HG02642 (cell line): Measurements from ENCODE around the gene TERT.

Source experiments
- ATAC-seq: cut with Tn5 transposase; IDR thresholded peaks from one replicate; pipeline ENCODE4 v1.9.1; 2021; ENCODE audit warnings: mild to moderate bottlenecking; ENCODE audit not compliant: unreplicated experiment, poor library complexity

TERT gene

GRCh38 chr5:1224631-1225030, 70.2 kb downstream of the TERT start:
- ATAC-seq = no peak

DNA sequence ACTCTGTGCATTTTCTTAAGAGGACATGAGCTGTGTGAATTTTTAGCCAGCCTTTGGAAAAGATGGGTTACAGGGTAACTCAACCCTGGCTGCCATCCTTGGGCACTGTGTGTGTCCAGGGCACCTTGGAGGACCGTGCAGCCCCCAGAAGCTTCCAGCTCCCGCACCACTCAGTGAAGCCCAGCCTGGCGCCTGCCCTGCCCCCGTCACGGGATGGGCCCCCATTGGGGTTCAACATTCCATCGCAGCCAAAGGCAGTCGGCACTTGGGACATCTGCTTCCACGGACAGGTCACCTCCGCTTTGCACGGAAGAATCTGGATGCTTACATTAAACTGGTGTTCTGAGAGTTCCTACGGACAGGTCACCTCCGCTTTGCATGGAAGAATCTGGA, 71.6 kb downstream of the TERT start:
- no peak for ATAC-seq

GRCh38 chr5:1222621-1223277, 72.1 kb downstream of the TERT start:
- no peak for ATAC-seq

DNA sequence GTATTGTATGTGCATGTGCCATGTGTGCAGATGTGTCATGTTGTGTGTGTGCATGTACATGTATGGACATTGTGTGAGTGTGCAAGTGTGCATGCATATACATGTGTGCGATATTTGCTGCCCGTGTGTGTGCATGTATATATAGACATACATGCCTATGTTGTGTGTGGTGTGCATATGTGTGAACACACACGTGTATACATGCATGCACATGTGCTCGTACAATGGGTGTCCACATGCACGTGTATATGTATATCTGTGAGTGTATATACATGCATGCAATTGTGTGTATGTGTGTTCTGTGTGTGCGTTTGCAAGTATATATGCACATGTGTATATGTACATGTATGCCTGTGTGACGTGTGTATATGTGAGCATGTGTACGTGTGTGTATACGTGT, 72.7 kb downstream of the TERT start:
- no peak for ATAC-seq

DNA sequence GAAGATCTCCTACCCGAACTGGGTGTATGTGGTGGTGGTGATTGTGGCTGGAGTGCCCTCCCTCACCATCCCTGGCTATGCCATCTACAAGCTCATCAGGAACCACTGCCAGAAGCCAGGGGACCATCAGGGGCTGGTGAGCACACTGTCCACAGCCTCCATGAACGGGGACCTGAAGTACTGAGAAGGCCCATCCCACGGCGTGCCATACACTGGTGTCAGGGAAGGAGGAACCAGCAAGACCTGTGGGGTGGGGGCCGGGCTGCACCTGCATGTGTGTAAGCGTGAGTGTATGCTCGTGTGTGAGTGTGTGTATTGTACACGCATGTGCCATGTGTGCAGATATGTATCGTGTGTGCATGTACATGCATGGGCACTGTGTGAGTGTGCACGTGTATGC, 73.1 kb downstream of the TERT start:
- no peak for ATAC-seq

DNA sequence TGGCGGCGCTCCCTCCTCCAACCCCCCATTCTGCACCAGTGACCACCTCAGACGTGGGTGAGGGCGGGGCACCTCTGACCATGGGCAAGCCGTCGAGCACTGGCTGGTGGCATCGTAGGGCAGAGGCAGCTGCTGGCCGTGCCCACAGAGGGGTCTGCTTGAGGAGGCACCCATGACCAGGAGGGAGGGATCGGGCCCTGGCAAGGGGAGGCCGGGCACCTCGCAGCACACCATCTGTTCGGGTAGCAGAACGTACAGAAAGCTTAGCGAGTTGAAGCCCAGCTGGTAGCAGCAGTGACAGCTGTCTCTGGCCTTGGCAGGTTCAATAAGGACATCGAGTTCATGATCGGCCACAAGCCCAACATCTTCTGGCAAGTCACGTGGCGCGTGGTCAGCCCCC, 74.0 kb downstream of the TERT start:
- ATAC-seq = no peak

DNA sequence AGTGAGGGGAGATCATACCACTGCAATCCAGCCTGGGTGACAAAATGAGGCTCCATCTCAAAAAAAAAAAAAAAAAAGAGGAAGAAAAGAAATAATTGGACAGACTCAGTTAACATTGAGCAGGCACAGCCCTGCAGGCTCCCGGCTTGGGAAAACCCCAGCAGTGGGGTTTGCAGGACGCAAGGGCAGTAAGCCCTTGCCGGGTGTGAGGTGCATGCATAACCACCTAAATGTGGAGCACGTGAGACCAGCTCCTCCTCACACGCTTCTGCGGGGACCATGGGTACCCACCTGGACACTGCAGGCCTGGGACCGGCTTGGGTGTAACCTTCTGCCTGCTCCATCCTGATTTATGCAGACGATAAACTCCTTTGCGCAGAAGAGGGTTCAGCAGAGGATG, 74.5 kb downstream of the TERT start:
- ATAC-seq = no peak

DNA sequence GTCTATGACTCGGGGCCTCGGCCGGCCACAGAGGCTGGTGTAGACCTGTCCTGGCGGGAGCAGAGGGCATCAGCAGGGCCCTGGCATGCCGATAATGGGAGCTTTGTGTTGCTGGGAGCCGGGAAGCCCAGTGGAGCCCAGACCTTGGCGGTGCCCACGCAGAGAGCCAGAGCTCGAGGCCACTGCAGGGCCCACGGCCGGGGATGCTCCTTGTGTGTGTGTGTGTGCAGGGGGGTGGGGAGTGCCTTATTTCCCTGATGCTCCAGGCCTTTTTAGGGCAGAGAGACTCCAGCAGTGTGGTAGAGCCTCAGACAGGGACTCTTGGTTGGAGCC, 75.1 kb downstream of the TERT start:
- no peak for ATAC-seq

- no peak for ATAC-seq
These were observed 75.6 kb downstream of the TERT start for GRCh38 chr5:1219098-1219767.

DNA sequence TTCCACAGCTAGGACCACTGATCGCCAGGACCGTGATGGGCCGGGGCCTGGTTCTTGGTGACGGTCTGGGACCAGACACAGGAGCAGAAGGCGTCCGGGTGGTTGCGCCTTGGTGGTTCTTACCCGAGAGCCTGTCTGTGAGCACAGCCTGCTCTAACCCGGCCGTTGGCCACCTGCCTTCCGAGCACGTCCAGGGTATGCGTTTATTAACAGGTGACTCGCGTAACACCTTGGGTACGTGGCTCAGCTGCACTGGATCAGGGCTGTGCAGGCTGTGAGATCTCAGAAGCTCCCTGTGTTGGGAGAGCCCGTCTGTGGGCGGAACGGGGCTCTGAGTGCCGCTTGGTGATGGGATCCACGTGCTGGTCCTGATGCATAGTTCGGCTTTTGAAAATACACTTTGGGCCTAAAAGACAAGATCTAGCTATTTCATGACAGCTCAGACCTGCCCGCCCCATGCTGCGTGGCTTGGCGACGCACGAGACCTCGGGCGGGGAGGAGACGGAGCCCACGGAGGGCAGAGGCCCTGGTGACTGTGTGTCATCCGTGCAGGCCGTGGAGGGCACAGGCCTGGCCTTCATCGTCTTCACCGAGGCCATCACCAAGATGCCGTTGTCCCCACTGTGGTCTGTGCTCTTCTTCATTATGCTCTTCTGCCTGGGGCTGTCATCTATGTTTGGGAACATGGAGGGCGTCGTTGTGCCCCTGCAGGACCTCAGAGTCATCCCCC, 76.4 kb downstream of the TERT start:
- no peak for ATAC-seq

DNA sequence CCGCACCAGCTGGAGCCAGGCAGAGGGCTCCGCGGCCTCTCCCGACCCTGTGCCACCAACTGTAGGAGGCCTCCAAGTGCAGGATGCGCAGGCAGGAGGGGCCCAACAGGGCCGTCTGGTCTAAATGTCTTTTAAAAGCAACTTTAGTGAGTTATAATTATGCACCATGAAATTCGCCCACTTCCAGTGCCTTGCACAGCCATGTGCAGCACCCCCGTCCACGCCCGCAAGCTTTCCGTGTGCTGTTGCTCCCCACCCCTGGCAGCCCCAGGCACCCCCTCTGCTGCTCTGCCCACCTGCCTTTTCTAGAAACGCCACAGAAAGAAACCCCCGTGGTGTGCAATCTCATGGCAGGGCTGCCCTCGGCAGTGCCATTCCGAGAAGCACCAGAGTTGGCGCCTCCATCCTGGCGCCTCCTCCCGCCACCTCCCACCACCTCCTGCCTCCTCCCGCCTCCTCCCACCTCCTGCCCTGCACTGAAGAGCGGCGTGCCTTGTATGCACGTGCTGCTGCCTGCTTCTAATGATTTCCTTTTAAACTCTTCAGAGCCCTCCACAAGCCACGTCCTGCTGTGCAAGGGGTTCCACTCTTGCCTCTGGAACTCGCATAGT, 77.2 kb downstream of the TERT start:
- no peak for ATAC-seq

GRCh38 chr5:1216918-1217295, 78.0 kb downstream of the TERT start:
- no peak for ATAC-seq

DNA sequence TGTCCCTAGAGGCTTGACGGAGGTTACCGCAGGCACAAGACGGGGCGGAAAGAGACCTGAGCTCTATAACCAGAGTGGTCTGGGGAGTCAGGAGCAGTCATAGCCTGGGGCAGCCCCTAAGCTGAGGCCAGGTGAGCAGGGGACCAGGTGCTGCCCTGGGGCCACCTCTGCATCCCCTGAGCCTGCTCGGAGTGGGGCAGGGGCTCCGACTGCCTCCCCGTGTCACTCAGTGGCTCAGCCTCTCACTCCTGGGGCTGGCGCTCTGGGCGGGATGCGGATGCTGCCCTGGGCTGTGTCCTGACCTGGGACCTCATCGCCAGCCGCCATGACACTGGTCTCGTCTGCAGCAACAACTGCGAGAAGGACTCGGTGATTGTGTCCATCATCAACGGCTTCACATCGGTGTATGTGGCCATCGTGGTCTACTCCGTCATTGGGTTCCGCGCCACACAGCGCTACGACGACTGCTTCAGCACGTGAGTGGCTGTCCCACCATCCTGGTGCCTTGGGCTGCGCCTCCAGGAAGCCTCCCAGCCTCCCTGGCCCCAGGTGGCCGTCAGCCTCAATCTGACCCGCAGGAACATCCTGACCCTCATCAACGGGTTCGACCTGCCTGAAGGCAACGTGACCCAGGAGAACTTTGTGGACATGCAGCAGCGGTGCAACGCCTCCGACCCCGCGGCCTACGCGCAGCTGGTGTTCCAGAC, 78.5 kb downstream of the TERT start:
- no peak for ATAC-seq

GRCh38 chr5:1215320-1216096, 79.4 kb downstream of the TERT start:
- ATAC-seq = no peak

DNA sequence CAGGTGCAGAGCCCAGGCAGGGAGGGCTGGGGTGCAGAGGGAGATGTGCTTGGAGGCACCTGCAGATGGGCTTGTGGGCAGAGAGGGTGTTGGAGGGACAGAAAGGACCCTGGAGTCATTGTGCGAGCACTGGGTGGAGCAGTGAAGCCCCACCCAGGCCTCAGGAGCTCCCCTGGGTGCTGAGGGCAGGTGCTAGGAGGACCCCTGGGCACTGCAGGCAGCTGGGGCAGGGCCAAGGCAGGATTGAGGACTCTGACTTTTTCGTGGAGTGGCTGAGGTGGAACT, 80.0 kb downstream of the TERT start:
- no peak for ATAC-seq

DNA sequence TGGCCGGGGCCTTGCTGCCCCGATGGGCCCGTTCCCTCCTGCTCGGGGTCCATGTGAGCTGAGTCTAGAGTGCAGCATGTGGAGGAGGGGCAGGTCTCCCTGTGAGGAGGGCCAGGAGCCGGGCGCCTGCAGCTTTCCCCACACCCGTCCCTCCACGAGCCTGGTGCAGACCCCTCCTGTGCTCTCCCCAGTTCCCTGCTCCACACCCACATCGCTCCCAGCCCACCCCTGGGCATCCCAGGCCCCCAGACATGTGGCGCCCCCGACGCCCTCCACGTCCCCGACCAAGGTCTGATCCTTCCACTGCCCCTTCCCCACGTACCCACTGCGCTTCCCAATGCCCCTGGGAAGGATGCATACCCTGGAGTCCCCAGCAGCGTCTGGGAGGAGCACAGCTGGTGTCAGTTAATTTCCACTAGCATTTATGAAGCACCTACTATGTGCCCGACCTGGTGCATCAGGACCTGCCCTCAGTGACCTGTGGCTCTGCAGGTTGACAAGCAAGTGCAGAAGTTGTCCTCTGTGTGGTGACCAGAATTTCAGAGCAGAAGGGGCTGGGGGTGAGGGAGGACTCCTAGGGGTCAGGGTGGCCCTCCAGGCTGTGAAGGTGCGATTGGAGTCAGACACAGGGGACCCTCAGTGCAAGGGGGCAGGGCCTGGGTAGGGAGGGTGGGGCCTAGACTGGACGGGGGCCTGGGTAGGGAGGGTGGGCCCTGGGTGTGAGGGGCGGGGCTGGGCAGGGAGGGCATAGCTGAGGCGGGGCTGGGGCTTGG, 80.5 kb downstream of the TERT start:
- no peak for ATAC-seq

- no peak for ATAC-seq
These were observed 81.2 kb downstream of the TERT start for GRCh38 chr5:1213508-1214162.

- no peak for ATAC-seq
These were observed 82.0 kb downstream of the TERT start for GRCh38 chr5:1212881-1213280.

GRCh38 chr5:1212271-1212670, 82.6 kb downstream of the TERT start:
- no peak for ATAC-seq
